ENCODE results near the gene PCMT1. TPM values are rescaled to one million over a fixed set of nuclear protein-coding genes. Genes with fewer than 3 reads are reported as not detected.

The PCMT1 gene
- total and polyA plus RNA-seq, 2 of the 13 experiments (the other 11 are each of a cell fraction or from before 2014, with no cell fraction given), result 112 to 169 TPM

GRCh38 chr6:149723771-149724417 is 25.6 kb upstream of the PCMT1 start (continued):
- TF ChIP-seq PTBP1 (IDR thresholded peaks at IDR 0.05; ENCODE audit: low read depth, low read length, poor library complexity, severe bottlenecking) (no peak), ZKSCAN1 (IDR thresholded peaks at IDR 0.05; ENCODE audit: low read length) (no peak), SKI (IDR thresholded peaks at IDR 0.05; ENCODE audit: partially characterized antibody) (no peak), ZNF772 (CRISPR knock-in tag; IDR thresholded peaks at IDR 0.05) (no peak), TFE3 (CRISPR knock-in tag; IDR thresholded peaks at IDR 0.05) (no peak), RBM39 (IDR thresholded peaks at IDR 0.05; ENCODE audit: low read depth, low read length, poor library complexity, severe bottlenecking) (no peak), EED (CRISPR knock-in tag; IDR thresholded peaks at IDR 0.05) (no peak), ZNF10 (CRISPR knock-in tag; IDR thresholded peaks at IDR 0.05; ENCODE audit: borderline replicate concordance, low read depth) (no peak), NRL (CRISPR knock-in tag; IDR thresholded peaks at IDR 0.05; ENCODE audit: borderline replicate concordance) (no peak), XRCC5 (optimal IDR thresholded peaks at IDR 0.05; ENCODE audit: low read length) (peak; percentile 86), MATR3 (CRISPR knock-in tag; IDR thresholded peaks at IDR 0.05) (no peak), MAZ (IDR thresholded peaks at IDR 0.05; ENCODE audit: borderline replicate concordance, low read depth, low read length) (no peak), MAZ (CRISPR knock-in tag; IDR thresholded peaks at IDR 0.05; ENCODE audit: low read depth) (no peak), ZNF382 (CRISPR knock-in tag; IDR thresholded peaks at IDR 0.05; ENCODE audit: borderline replicate concordance) (no peak), HNRNPUL1 (IDR thresholded peaks at IDR 0.05; ENCODE audit: low read depth, low read length) (no peak)
- TF ChIP-seq, protein P1, sequence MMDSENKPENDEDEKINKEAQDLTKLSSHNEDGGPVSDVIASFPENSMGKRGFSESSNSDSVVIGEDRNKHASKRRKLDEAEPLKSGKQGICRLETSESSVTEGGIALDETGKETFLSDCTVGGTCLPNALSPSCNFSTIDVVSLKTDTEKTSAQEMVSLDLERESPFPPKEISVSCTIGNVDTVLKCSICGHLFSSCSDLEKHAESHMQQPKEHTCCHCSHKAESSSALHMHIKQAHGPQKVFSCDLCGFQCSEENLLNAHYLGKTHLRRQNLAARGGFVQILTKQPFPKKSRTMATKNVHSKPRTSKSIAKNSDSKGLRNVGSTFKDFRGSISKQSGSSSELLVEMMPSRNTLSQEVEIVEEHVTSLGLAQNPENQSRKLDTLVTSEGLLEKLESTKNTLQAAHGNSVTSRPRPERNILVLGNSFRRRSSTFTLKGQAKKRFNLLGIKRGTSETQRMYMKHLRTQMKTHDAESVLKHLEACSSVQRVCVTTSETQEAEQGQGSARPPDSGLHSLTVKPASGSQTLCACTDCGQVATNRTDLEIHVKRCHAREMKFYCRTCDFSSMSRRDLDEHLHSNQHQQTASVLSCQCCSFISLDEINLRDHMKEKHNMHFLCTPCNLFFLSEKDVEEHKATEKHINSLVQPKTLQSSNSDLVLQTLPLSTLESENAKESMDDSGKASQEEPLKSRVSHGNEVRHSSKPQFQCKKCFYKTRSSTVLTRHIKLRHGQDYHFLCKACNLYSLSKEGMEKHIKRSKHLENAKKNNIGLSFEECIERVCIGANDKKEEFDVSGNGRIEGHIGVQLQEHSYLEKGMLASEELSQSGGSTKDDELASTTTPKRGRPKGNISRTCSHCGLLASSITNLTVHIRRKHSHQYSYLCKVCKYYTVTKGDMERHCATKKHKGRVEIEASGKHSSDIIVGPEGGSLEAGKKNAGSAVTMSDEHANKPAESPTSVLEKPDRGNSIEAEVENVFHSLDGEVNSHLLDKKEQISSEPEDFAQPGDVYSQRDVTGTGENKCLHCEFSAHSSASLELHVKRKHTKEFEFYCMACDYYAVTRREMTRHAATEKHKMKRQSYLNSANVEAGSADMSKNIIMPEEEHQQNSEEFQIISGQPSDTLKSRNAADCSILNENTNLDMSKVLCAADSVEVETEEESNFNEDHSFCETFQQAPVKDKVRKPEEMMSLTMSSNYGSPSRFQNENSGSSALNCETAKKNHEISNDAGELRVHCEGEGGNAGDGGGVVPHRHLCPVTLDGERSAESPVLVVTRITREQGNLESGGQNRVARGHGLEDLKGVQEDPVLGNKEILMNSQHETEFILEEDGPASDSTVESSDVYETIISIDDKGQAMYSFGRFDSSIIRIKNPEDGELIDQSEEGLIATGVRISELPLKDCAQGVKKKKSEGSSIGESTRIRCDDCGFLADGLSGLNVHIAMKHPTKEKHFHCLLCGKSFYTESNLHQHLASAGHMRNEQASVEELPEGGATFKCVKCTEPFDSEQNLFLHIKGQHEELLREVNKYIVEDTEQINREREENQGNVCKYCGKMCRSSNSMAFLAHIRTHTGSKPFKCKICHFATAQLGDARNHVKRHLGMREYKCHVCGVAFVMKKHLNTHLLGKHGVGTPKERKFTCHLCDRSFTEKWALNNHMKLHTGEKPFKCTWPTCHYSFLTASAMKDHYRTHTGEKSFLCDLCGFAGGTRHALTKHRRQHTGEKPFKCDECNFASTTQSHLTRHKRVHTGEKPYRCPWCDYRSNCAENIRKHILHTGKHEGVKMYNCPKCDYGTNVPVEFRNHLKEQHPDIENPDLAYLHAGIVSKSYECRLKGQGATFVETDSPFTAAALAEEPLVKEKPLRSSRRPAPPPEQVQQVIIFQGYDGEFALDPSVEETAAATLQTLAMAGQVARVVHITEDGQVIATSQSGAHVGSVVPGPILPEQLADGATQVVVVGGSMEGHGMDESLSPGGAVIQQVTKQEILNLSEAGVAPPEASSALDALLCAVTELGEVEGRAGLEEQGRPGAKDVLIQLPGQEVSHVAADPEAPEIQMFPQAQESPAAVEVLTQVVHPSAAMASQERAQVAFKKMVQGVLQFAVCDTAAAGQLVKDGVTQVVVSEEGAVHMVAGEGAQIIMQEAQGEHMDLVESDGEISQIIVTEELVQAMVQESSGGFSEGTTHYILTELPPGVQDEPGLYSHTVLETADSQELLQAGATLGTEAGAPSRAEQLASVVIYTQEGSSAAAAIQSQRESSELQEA (CRISPR knock-in tag; IDR thresholded peaks at IDR 0.05; ENCODE audit: not compliant biosample characterization), result no peak
